HS-5 (cell line): ENCODE measurements around the gene LRGUK.
"Not testable (repeated sequence)": the region's sequence is repeated elsewhere in the genome, so short reads cannot be mapped to it uniquely, and the experiment has no call there.

Experiments used
- DNase-seq: peaks from one replicate; pipeline ENCODE4 v3.0.0-alpha.2; 2012; ENCODE audit warnings: low read depth

LRGUK gene

DNA sequence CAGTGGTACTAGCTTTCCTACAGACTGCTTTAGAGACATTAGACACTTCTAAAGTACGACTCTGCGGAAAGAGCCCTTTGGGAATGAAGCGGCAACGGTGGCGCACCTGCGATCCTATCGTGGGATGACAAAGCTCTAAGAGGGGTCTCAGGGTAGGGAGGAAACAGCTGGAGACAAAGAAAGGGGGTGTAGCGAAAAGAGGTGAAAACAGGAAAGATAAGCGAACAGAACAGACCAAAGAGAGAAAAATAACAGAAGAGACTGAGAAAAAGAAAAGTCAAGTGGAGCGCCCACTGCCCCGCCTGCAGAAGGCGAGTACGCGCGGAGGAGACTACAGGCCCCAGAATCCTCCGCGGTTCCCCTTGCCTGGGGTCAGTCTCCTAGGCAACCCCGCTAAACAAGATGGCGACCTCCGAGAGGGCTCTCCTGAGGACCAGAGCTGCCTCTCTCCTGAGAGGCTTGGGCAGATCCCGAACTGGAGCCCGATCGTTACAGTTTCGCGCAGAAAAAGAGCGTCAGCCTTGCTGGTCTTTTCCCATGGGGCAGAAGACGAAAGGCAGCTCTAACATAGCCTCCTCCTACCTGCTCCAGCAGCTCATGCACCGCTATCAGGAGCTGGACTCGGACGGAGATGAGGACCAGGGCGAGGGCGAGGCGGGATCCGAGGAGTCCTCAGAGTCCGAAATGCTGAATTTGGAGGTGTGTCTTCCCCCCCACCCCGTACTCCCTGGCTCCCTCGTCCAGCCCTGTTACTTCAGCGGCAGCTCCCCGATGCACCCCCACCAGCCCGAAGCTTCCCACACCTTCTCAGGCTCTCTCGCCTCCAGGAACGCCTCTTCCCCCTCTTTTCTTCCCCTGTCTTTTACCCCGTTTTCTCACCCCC, at the start of gene LRGUK:
LRGUK (plus strand) TSS at position 375 of the 883 bp plus-strand sequence; CDS start at position 403, 28 bp downstream.
- peak; percentile 28 for DNase-seq

GRCh38 chr7:134077560-134077959, 49.6 kb upstream of the LRGUK start:
- DNase-seq: not testable (repeated sequence)

- DNase-seq: no peak
Observed at GRCh38 chr7:134078991-134079390, 48.1 kb upstream of the LRGUK start.

GRCh38 chr7:134081695-134082094, 45.4 kb upstream of the LRGUK start:
- no peak for DNase-seq

DNA sequence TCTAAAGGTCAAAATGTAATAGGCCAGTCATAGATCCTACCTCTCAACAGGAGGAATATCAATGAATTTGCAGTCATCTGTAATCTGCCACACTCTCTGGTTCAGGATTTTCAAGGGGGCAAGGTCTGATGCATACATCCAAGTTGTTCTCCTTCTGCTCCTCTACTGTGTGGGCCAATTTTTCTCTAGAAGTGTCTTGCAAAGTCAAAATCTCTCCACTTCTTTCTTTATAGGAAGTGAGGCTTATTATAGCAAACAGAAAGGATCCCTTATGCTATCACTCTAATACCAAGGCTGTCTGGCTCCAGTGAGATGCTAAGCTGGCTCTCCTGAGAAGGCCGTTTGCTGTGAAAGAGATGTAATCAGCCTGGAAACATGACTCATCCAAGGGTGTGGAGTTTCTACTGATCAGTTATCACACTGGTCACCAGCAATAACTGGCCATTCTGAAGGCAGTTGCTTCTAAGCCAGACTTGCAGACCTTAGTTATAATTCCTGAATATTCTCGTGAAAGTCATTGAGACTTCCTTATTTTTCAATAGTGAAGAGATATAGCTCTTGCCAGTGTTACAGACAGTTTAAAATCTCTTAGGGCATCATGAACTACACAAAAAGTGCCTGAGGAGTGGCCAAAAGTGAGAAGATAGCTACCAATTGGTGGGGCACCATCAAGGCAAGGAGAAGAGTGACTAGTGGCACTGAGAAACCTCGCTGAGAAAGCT, 43.2 kb upstream of the LRGUK start:
- DNase-seq: no peak

GRCh38 chr7:134084488-134085144, 42.5 kb upstream of the LRGUK start:
- no peak for DNase-seq

DNA sequence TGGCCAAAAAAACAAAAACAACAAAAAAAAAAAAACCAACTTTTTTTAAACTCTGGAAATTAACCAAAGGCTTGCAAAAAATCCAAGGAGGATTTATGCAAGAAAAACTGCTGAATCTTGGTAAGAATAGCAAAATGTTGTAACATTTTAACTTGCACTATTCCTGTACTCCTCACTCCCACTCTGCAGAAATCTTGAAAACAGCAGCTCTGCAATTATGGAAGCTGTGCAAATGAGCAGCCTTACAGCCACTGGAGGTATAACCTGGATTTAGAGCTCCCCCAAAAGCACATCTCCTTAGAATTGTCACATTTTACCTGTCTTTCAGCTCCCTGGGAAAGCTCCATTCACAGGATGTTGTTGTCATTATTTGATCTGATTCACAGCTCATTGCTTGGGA, 41.8 kb upstream of the LRGUK start:
- no peak for DNase-seq

GRCh38 chr7:134086998-134087735, 40.0 kb upstream of the LRGUK start:
- DNase-seq: no peak

DNA sequence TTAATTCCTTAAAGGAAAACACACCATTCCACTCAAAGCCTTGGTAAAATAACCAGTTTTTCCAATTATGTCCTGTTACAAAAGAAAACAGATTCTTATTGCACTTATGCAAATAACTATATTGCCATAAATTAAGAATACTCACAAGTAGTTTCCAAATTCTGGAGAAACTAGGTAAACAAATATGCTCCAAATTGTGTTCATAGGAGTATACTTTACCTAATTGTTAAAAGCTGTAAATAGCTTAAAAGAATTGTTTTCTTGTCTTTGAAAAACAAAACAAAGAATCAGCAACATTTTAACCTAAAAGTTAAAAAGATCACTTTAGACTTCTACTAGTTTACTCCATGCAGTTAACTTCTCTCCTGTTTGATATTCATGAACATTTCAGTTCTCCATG, 38.9 kb upstream of the LRGUK start:
- no peak for DNase-seq

DNA sequence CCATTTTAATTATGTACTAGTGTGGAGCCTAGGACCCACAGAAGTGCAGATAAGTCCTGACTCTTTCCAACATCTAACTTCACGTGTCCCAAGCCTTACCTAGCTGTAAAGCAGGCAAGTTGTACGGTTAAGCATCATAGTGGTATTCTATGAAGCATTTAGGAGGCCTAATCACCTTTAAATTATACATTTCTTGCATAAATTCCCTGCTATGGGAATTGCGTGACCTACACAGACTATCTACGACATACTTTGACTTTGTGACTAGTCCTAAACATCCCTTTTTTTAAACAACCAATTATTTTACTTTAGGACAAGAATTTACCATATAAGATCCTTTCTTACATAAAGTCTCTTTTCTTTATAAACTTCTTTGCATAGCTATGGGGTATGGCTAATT, 37.7 kb upstream of the LRGUK start:
- no peak for DNase-seq

DNA sequence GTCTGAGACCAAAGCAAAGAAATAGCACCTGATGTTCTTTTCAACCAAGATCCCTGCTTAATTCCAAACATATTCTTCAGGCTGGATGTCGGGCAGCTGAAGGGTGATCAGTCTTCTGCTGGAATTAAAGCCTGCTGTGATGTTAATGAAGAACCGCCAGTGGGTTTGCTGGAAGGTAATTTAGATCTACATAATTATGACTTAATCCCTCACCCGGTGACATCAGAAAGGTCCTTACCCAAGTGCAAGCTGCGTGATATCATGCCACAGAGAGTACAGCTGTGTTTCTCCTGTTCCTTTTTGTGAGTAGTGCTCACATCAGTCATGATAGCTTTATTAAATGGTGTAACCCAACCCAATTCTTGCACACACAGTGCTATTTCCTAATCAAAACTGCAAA, 29.1 kb upstream of the LRGUK start:
- no peak for DNase-seq

DNA sequence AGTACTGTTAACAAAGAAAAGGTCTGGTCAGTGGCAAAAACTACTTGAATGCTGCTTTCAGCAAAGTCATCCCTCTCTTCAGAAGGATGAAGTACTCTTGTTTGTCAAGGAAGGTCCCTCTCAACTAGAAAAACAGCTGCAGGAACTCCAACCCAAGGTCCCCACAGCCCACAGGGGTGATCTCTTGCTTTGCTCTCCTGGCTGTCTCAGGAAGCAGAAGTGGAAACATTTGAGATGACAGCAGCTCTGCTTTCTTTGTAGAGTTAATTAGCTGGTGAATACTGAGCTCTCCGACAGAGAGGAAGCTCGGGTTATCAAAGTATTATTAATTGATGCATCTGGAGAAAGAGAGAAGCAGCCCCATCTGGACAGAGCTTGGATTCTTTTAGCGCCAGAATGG, 25.4 kb upstream of the LRGUK start:
- DNase-seq: no peak

DNA sequence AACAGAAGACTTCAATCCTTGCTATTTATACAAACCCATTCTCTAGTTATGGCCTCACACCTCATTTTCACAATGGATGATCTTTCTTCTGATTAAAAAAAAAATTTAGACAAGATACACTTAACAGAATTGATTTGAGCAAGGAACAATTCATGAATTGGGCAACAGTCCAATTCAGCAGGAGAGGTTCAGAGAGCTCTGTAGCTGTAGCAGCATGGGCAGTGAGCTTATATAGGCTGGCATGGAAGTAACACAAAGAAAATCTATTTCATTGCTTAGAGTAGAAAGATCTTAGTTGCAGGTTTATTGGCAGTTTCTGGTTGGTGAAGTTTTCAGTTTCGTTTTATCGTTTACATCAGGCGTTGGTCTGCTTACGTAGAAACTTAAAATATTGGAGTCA, 23.0 kb upstream of the LRGUK start:
- DNase-seq: no peak

DNA sequence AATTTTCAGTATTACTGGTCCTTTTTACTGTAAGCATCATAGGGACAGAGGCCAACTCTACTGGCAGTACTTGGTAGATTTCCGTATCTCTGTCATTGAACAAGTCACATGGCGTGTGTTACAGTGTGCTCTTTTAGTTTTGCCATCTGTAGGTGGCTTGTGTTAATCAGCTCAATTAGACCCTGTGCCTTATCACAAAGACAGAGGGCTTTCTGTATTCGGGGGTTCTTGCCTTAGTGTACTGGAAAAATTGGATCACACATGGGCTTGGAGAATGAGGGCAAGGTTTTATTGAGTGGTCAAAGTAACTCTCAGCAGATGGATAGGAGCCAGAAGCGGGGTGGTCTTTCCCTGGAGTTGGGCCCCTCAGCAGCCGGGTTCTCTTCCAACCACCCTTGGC, 21.3 kb upstream of the LRGUK start:
- DNase-seq: no peak

DNA sequence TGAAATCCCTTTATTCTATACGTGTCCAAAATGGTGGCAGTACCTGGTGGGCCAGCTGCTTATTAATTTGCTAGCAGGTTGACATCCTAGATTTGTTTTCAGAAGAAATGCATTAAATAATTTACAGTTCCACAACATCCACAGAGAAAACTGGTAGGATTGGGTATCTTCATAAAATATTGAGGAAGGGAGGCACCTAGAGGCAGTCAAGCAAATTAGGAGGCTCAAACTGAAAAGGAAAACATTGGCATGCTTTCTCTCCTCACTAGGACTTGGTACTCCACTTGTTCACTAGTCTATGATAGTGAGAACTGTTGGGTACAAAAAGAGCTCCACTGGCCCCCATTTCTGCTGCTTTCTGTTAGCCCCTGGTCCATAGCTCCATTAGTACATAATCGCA, 18.3 kb upstream of the LRGUK start:
- no peak for DNase-seq

DNA sequence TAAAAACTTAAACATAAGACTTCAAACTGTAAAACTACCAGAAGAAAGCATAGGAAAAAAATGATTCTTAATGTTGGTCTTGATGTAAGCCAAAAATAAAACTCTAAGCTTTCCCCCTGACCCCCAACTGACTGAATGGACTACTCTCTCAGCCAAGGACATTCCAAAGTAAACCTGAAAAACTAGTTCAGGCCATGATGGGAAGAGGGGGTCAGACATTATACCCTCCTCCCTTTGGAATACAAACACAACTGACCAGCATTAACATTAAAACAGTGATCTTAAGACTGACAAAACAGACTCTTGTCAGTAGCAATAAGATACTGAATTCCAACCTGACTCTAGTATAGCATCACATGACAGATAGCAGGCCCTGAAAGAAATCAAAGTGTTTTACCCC, 13.5 kb upstream of the LRGUK start:
- no peak for DNase-seq

DNA sequence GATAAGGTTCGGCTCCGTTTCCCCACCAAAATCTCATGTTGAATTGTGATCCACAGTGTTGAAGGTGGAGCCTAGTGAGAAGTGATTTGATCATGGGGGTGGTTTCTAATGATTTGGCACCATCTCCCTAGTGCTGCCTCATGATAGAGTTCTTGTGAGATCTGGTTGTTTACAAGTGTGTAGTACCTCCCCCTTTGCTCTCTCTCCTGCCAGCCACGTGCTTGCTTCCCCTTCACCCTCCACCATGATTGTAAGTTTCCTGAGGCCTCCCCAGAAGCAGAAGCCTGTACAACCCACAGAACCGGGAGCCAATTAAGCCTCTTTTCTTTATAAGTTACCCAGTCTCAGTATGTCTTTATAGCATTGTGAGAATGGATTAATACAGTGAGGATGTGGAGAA, 12.1 kb upstream of the LRGUK start:
- DNase-seq: no peak

- DNase-seq: no peak
Observed at GRCh38 chr7:134120405-134120804, 6.7 kb upstream of the LRGUK start.

DNA sequence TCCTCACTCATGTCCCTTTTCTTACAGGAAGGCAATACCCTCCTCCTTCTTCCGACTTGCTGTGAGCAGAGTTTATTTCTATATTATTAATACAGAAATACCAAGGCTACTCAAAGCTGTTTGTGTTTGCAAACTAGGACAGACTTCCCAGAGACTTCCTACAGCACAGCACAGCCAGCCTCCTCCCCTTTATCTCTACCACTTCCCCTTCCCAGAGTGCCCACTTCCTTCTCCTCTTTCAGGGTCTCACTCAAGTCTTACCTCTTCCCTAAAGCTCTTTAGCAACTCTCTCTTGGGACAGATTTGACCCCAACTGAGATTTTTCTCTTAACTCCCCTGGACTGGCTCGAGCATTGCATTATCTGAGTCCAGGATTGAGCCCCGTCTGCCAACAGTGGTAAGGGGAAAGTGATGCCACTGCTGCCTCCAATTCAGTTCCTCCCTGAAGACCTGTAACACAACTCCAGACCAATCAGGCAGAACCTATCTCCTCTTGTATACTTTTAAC, 5.5 kb upstream of the LRGUK start:
- DNase-seq: no peak

DNA sequence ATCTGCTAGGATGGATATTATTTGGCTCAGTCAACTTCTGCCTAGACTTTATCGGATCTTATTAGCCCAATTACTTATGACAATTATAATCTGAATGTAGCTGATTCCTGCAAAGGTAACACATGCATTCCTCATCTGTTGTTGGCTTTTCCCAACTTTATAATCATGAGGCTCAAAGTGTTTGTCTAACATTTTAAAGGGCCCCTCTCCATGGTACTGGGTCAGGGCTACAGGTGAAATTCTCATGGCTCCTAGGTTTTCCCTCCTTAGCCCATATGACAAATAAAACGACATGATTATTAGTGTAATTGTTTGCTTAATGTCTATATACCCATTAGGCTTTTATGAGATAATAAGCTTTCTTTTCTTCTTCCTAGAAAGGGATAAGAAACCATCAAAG, 4.2 kb upstream of the LRGUK start:
- no peak for DNase-seq

DNA sequence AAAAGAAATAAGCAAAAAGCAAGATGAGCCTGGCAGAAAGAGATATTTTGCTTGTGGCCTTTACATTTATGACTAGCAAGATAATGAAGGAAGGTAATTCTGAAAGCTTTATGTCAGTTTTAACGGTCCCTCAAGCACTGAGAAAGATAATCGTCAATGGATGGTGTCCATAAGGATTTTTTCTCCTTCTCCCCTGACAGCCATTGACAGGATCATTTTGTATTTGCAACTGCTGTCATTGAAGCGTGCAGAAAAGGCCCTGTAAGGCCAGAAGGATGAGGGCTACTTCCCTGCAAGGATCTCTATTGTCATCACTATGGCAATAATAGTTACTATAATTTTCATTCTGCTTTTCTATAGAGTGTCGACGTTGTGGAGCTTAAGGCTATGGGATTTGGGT, 994 bp upstream of the LRGUK start:
- DNase-seq: no peak

- DNase-seq: no peak
Observed at GRCh38 chr7:134126596-134126965, 559 bp upstream of the LRGUK start.
